ENCODE measurements around the gene EMP3. TPM values are rescaled to one million over a fixed set of nuclear protein-coding genes. Genes with fewer than 3 reads are reported as not detected.
A peak's percentile ranks its signal among the peaks of the same experiment; 100 is the strongest.
"Not testable (repeated sequence)": the region's sequence is repeated elsewhere in the genome, so short reads cannot be mapped to it uniquely, and the experiment has no call there.

EMP3 gene
- total RNA-seq, 4 donors from 2014 or later, result 36.3 to 74.2 (median 56.5) TPM

- H3K36me3 ChIP-seq, result no peaks in the 10 kb centered on the region
- WGBS, 2 donors (ENCODE audit: low coverage in 1 of 2), result 79% methylated on average over 7 of the region's 19 CpGs; no CpG with 5 or more reads in 1 of the 2 donors
- H3K4me1 ChIP-seq, result no peaks in the 10 kb centered on the region
- H3K27ac ChIP-seq, result no peak overlapping the region
- ATAC-seq, result no peak
- TF ChIP-seq POLR2AphosphoS5 (IDR thresholded peaks at IDR 0.05) (no peak), CTCF (IDR thresholded peaks at IDR 0.05) (no peak), POLR2A (IDR thresholded peaks at IDR 0.05) (no peak), EP300 (IDR thresholded peaks at IDR 0.05) (no peak)
- H3K4me3 ChIP-seq, result no peak overlapping the region
- H3K9me3 ChIP-seq, result no peaks in the 10 kb centered on the region
- H3K27me3 ChIP-seq, result no peaks in the 10 kb centered on the region
Observed at GRCh38 chr19:48303866-48304265, 21.5 kb upstream of the EMP3 start.

DNA sequence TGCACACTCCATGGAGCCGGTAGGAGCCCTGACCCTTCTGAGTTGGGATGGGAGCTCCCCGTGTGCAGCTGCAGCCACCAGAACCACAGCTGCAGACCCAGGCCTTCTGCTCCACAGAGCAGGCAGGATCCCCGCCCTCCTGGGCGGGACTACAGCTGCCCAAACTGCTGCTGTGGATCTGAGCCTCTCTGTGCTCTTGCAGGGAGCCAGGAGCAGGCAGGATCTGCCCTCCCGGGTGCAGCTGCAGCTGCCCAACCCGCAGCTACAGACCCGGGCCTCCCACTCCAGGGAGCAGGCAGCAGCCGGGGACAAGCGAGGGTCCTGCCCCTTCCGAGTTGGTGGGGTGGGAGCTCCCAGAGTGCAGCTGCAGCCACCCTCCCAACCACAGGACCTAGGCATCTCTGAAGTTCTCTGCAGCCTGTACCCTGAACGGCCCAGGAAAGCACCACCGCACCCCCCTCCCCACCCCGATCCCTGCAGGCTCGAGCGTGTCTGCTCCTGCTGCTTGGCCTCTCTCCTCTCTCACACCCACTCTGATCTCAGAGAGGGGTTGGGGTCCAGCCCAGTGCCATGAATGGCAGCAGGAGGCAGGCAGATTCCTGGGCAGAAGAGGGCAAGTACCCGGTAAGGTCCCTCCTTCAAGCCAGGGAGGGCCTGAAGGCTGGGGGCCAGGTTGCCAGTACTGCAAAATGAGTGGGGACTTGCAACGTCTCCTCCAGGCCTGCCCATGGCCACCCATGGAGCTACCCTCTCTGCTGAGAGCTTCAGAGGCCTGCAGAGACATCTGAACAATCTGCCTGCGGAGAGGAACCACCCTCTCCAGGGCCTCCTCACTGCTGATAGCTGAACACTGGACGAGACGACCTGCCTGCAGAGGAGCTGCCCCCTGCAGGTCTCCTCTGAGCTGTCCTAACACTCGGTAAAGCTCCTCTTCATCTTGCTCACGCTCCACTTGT is 16.4 kb upstream of the EMP3 start:
- Histone ChIP-seq H3K27ac (peak overlapping the region in 1 of 4 donors; percentile 40), H3K27me3 (no peaks in the 10 kb centered on the region), H3K36me3 (no peaks in the 10 kb centered on the region), H3K4me3 (no peak overlapping the region), H3K9me3 (no peaks in the 10 kb centered on the region), H3K4me1 (no peaks in the 10 kb centered on the region)
- TF ChIP-seq EP300 (IDR thresholded peaks at IDR 0.05), result no peak
- TF ChIP-seq CTCF (IDR thresholded peaks at IDR 0.05), result no peak
- TF ChIP-seq POLR2A (IDR thresholded peaks at IDR 0.05), result no peak
- no peak for TF ChIP-seq POLR2AphosphoS5 (IDR thresholded peaks at IDR 0.05)
- ATAC-seq, result no peak
- WGBS, 2 donors (ENCODE audit: low coverage in 1 of 2), result 55 to 60% methylated on average over 1 to 6 of the region's 22 CpGs

- not testable (repeated sequence) for H3K36me3 ChIP-seq, H3K27me3 ChIP-seq, ATAC-seq, H3K4me3 ChIP-seq, H3K9me3 ChIP-seq, H3K4me1 ChIP-seq
- peak overlapping the region in 1 of 4 donors; percentile 40 for H3K27ac ChIP-seq
- 69 to 90% methylated on average over 2 to 5 of the region's 5 CpGs for WGBS, 2 donors (ENCODE audit: low coverage in 1 of 2)
Observed at GRCh38 chr19:48309731-48310130, 15.6 kb upstream of the EMP3 start.

DNA sequence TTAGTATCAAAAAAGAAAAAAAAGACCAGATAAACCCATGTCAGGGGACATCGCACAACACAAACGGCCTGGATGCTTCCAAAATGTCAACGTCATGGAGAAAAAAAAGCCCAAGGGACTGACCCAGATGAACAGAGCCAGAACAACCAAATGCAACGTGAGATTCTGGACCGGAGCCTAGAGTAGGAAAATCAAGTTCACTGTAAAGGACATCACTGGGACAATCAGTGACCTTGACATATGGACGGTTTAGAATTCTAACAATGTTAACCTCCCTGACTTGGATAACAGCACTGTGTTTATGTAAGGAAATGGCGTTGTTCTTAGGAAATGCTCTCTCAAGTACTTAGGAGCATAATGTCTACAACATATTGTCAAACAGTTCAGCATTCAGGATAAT is 15.1 kb upstream of the EMP3 start:
- ATAC-seq, result peak; percentile 25
- H3K27ac ChIP-seq, result peak overlapping the region in 1 of 4 donors; percentile 40
- no peaks in the 10 kb centered on the region for H3K9me3 ChIP-seq
- WGBS, 2 donors (ENCODE audit: low coverage in 1 of 2), result 24 to 42% methylated on average over 7 of the region's 7 CpGs
- no peaks in the 10 kb centered on the region for H3K4me1 ChIP-seq
- no peak for TF ChIP-seq POLR2A (IDR thresholded peaks at IDR 0.05)
- no peak for TF ChIP-seq CTCF (IDR thresholded peaks at IDR 0.05)
- H3K36me3 ChIP-seq, result no peaks in the 10 kb centered on the region
- H3K4me3 ChIP-seq, result no peak overlapping the region
- no peaks in the 10 kb centered on the region for H3K27me3 ChIP-seq

DNA sequence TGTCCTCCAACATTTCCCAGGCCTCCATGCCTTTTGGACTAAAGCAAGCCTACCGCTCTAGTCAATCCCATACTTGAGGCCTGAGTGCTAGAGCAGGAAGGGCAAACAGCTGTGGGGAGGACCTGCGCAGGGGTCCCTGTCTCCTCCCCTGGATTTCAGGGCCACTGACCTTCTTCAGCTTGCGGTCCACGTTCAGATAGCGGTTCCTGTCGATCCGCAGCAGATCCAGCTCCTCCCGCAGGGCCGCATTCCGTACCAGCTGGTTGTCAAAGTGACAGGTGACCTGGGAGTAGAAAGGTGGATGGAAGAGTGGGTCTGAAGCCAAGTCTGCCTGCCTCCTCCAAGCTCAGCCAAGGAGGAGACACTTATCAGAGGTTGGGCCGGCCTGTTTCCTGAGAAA is 14.0 kb upstream of the EMP3 start:
- no peak overlapping the region for H3K4me3 ChIP-seq
- no peak for ATAC-seq
- 100% methylated on average over 1 of the region's 11 CpGs; no CpG with 5 or more reads in 1 of the 2 donors for WGBS, 2 donors (ENCODE audit: low coverage in 1 of 2)
- H3K36me3 ChIP-seq, result no peaks in the 10 kb centered on the region
- TF ChIP-seq POLR2A (IDR thresholded peaks at IDR 0.05), result no peak
- no peak for TF ChIP-seq CTCF (IDR thresholded peaks at IDR 0.05)
- no peak for TF ChIP-seq POLR2AphosphoS5 (IDR thresholded peaks at IDR 0.05)
- no peak for TF ChIP-seq EP300 (IDR thresholded peaks at IDR 0.05)
- no peaks in the 10 kb centered on the region for H3K4me1 ChIP-seq
- H3K27me3 ChIP-seq, result no peaks in the 10 kb centered on the region
- no peak overlapping the region for H3K27ac ChIP-seq
- no peaks in the 10 kb centered on the region for H3K9me3 ChIP-seq

All from gastroesophageal sphincter (tissue), 4 donors.